Sigmoid colon (tissue), 4 donors: ENCODE measurements around the gene AFAP1.

ENCODE experiments used
- CTCF ChIP-seq, 4 experiments: fragments of 450-650 bp in 3 of 4; fragments of 200-600 bp in 1 of 4; IDR thresholded peaks; one replicate each; pipeline ENCODE4 v1.5.1; 2016 to 2019; ENCODE audit warnings: antibody characterized with exemption in 4 of 4, mild to moderate bottlenecking in 3 of 4, moderate library complexity in 2 of 4
- EP300 ChIP-seq, 4 donors: sonication (generic); formaldehyde crosslinking; IDR thresholded peaks; one replicate each; pipeline ENCODE4 v1.6.1; 2017; ENCODE audit warnings: antibody characterized with exemption in 4 of 4
- POLR2AphosphoS5 ChIP-seq, 4 donors: sonication (generic); formaldehyde crosslinking; IDR thresholded peaks; one replicate each; pipeline ENCODE4 v1.6.1; 2017; ENCODE audit warnings: antibody characterized with exemption in 4 of 4

GRCh38 chr4:7939377-7940108 is at the start of gene AFAP1:
- no peak for TF ChIP-seq EP300 (IDR thresholded peaks at IDR 0.05)
- TF ChIP-seq CTCF (IDR thresholded peaks at IDR 0.05): no peak
- peak; percentile 82 to 95 (median 88) for TF ChIP-seq POLR2AphosphoS5 (IDR thresholded peaks at IDR 0.05)
